Activated CD8-positive, alpha-beta T cell treated with anti-CD3 and anti-CD28 coated beads for 36 hours (primary cell): ENCODE data around the gene TAC3. TPM values are rescaled to one million over a fixed set of nuclear protein-coding genes. Genes with fewer than 3 reads are reported as not detected.

Experiments used
- ATAC-seq: fragments of 200-7000 bp; cut with Tn5 transposase; one replicate; pipeline ENCODE4 v1.10.0; 2021; ENCODE audit warnings: mild to moderate bottlenecking, moderate library complexity
- CTCF ChIA-PET: fragments of 350-600 bp; sonication (Branson Sonifier 250); formaldehyde crosslinking; loops from one replicate; lab custom pipeline; 2021; ENCODE audit warnings: antibody characterized with exemption; lab: Charles Lee
- POLR2A ChIA-PET: fragments of 350-600 bp; sonication (Branson Sonifier 250); formaldehyde crosslinking; loops from one replicate; lab custom pipeline; 2021; ENCODE audit warnings: antibody characterized with exemption; lab: Charles Lee
- DNase-seq: peaks from one replicate; pipeline ENCODE4 v3.0.0-alpha.2; 2020
- H3K27ac Mint-ChIP-seq: one replicate; pipeline ENCODE4 v1.8.0; 2021; ENCODE audit warnings: mild to moderate bottlenecking, mixed read lengths
- H3K27me3 Mint-ChIP-seq: one replicate; pipeline ENCODE4 v1.8.0; 2021; ENCODE audit warnings: mixed read lengths
- H3K36me3 Mint-ChIP-seq: one replicate; pipeline ENCODE4 v1.8.0; 2021; ENCODE audit warnings: low read depth, mixed read lengths
- H3K4me1 Mint-ChIP-seq: one replicate; pipeline ENCODE4 v1.8.0; 2021; ENCODE audit warnings: low read depth, mixed read lengths
- H3K4me3 Mint-ChIP-seq: one replicate; pipeline ENCODE4 v1.8.0; 2021; ENCODE audit warnings: mild to moderate bottlenecking, moderate library complexity, mixed read lengths
- H3K9me3 Mint-ChIP-seq: one replicate; pipeline ENCODE4 v1.8.0; 2021; ENCODE audit warnings: mixed read lengths
- CTCF ChIP-seq: fragments of 200-600 bp; IDR thresholded peaks from one replicate; pipeline ENCODE4 v1.8.0; 2022; ENCODE audit warnings: antibody characterized with exemption, mild to moderate bottlenecking
- intact Hi-C: fragments of 100-400 bp; cut with micrococcal nuclease; formaldehyde crosslinking; loops from one replicate; pipeline ENCODE4 v1.10.0; 2022
- total RNA-seq, 2 experiments: library from RNA; stranded (reverse); gene quantifications; one replicate each; pipeline ENCODE4 v1.2.3, GENCODE V29; 2021

The TAC3 gene
- total RNA-seq, 2 experiments from 2014 or later = 0.34 to 0.54 TPM

- Mint-ChIP-seq H3K27ac (no peak overlapping the region), H3K4me1 (peaks cover 12% of the 10 kb centered on the region), H3K27me3 (peaks cover 1% of the 10 kb centered on the region), H3K9me3 (no peaks in the 10 kb centered on the region), H3K36me3 (peaks cover under 1% of the 10 kb centered on the region), H3K4me3 (no peak overlapping the region)
- intact Hi-C loops = loop anchor here (10.0 kb wide), 1 partner anchor 356 kb away; the partner anchor contains the start of gene BAZ2A
- TF ChIP-seq CTCF = no peak
- ChIA-PET CTCF (interaction anchor here (2.8 kb wide), 1 partner anchor 11 kb away, joined by 20 read pairs; no protein-coding TSS in a partner anchor), POLR2A (no interaction called here)
- no peak for DNase-seq
- ATAC-seq = no peak
Observed at GRCh38 chr12:56990648-56991318, 25.5 kb downstream of the TAC3 start.

- TF ChIP-seq CTCF = no peak
- ChIA-PET CTCF (interaction anchor here (1.1 to 5.0 kb wide), 4 partner anchors 10 to 233 kb away, joined by 3 to 107 read pairs (median 49); no protein-coding TSS in a partner anchor), POLR2A (no interaction called here)
- Mint-ChIP-seq H3K9me3 (no peaks in the 10 kb centered on the region), H3K4me3 (no peak overlapping the region), H3K4me1 (peaks cover 12% of the 10 kb centered on the region), H3K36me3 (no peaks in the 10 kb centered on the region), H3K27ac (no peak overlapping the region), H3K27me3 (peaks cover 1% of the 10 kb centered on the region)
- no peak for ATAC-seq
- intact Hi-C loops = loop anchor here (2.0 to 10.0 kb wide), 3 partner anchors 145 to 355 kb away; partner anchors contain the start of gene BAZ2A
- DNase-seq = no peak
Observed at GRCh38 chr12:56989861-56990610, 26.3 kb downstream of the TAC3 start.

- Mint-ChIP-seq H3K27me3 (peaks cover 1% of the 10 kb centered on the region), H3K27ac (no peak overlapping the region), H3K9me3 (no peaks in the 10 kb centered on the region), H3K36me3 (no peaks in the 10 kb centered on the region), H3K4me3 (no peak overlapping the region), H3K4me1 (peaks cover 12% of the 10 kb centered on the region)
- intact Hi-C loops = loop anchor here (2.0 to 10.0 kb wide), 2 partner anchors 143 to 229 kb away; no protein-coding TSS in a partner anchor
- ATAC-seq (no peak), DNase-seq (no peak)
- ChIA-PET CTCF (interaction anchor here (0.6 to 5.0 kb wide), 43 partner anchors 9 to 364 kb away, joined by 3 to 107 read pairs (median 4); partner anchors contain the start of genes HSD17B6, LRP1-AS, MYO1A and STAT6), POLR2A (no interaction called here)
- no peak for TF ChIP-seq CTCF
Observed at GRCh38 chr12:56988207-56988739, 28.1 kb downstream of the TAC3 start.

GRCh38 chr12:56987551-56988053 is 28.7 kb downstream of the TAC3 start:
- Mint-ChIP-seq H3K27ac (no peak overlapping the region), H3K4me3 (no peak overlapping the region), H3K36me3 (no peaks in the 10 kb centered on the region), H3K9me3 (no peaks in the 10 kb centered on the region), H3K4me1 (peaks cover 12% of the 10 kb centered on the region), H3K27me3 (peaks cover 1% of the 10 kb centered on the region)
- peak; percentile 81 for DNase-seq
- CTCF ChIA-PET = interaction anchor here (0.6 to 5.0 kb wide), 43 partner anchors 8 to 363 kb away, joined by 3 to 107 read pairs (median 4); partner anchors contain the start of genes HSD17B6, LRP1-AS, MYO1A and STAT6
- intact Hi-C loops = loop anchor here (2.0 to 10.0 kb wide), 2 partner anchors 143 to 229 kb away; no protein-coding TSS in a partner anchor
- peak; percentile 97 for TF ChIP-seq CTCF
- ATAC-seq = peak; percentile 77
- POLR2A ChIA-PET = interaction anchor here (0.5 to 0.6 kb wide), 2 partner anchors 139 to 311 kb away, joined by 3 read pairs; no protein-coding TSS in a partner anchor
